LNCaP clone FGC (cell line): Measurements from ENCODE around the gene PTPRD.

Experiments
- DNase-seq: peaks from one replicate; pipeline ENCODE4 v3.0.0-alpha.2; 2011; ENCODE audit warnings: low read depth
- H3K4me3 ChIP-seq: 2 replicates; pipeline ENCODE4 v1.5.1; 2011; ENCODE audit warnings: mild to moderate bottlenecking, low read depth, low read length, control low read depth
- TF ChIP-seq, protein P1 (sequence below): IDR thresholded peaks from 2 replicates; pipeline ENCODE4 v1.5.1; 2012; ENCODE audit warnings: mild to moderate bottlenecking; ENCODE audit not compliant: control insufficient read depth, insufficient read depth; ENCODE audit errors: extremely low read depth

The PTPRD gene

GRCh38 chr9:8287501-8287900, 2325.3 kb downstream of the PTPRD start:
- TF ChIP-seq, protein P1, sequence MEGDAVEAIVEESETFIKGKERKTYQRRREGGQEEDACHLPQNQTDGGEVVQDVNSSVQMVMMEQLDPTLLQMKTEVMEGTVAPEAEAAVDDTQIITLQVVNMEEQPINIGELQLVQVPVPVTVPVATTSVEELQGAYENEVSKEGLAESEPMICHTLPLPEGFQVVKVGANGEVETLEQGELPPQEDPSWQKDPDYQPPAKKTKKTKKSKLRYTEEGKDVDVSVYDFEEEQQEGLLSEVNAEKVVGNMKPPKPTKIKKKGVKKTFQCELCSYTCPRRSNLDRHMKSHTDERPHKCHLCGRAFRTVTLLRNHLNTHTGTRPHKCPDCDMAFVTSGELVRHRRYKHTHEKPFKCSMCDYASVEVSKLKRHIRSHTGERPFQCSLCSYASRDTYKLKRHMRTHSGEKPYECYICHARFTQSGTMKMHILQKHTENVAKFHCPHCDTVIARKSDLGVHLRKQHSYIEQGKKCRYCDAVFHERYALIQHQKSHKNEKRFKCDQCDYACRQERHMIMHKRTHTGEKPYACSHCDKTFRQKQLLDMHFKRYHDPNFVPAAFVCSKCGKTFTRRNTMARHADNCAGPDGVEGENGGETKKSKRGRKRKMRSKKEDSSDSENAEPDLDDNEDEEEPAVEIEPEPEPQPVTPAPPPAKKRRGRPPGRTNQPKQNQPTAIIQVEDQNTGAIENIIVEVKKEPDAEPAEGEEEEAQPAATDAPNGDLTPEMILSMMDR = no peak
- no peak for DNase-seq
- H3K4me3 ChIP-seq = no peak overlapping the region

- no peak overlapping the region for H3K4me3 ChIP-seq
- TF ChIP-seq, protein P1 = no peak
- no peak for DNase-seq
These were observed 2327.9 kb downstream of the PTPRD start for GRCh38 chr9:8284884-8285283.

DNA sequence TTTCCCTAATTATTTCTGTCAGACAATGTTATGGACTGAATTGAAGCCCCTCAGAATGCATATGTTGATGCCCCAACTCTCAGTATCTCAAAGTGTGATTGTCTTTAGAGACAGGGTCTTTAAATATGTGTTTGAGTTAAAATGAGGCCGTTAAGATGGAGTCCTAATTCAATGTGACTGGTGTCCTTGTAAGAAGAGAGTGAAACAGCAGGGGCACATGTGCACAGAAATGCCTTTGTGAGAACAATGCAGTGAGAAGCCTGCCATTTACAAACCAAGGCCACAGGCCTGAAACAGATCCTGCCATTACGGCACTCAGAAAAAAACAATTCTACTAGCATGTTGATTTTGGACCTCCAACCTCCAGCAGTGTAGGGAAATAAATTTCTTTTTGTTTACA, 2330.3 kb downstream of the PTPRD start:
- DNase-seq = no peak
- no peak overlapping the region for H3K4me3 ChIP-seq
- TF ChIP-seq, protein P1 = no peak

GRCh38 chr9:8280811-8281210, 2332.0 kb downstream of the PTPRD start:
- H3K4me3 ChIP-seq = no peak overlapping the region
- TF ChIP-seq, protein P1 = no peak
- no peak for DNase-seq

- no peak for DNase-seq
- TF ChIP-seq, protein P1 = no peak
- H3K4me3 ChIP-seq = no peak overlapping the region
These were observed 2334.8 kb downstream of the PTPRD start for GRCh38 chr9:8278048-8278447.

GRCh38 chr9:8270235-8270634, 2342.6 kb downstream of the PTPRD start:
- no peak for DNase-seq
- TF ChIP-seq, protein P1 = no peak

GRCh38 chr9:8268881-8269280, 2343.9 kb downstream of the PTPRD start:
- TF ChIP-seq, protein P1 = no peak
- no peak overlapping the region for H3K4me3 ChIP-seq

More at GRCh38 chr9:8270235-8270634, 2342.6 kb downstream of the PTPRD start:
- H3K4me3 ChIP-seq = no peak overlapping the region

More at GRCh38 chr9:8268881-8269280, 2343.9 kb downstream of the PTPRD start:
- no peak for DNase-seq
